NCI-H345 treated with DMSO at 0.1 percent for 48 hours (cell line): Measurements from ENCODE around the gene NBEA.
"Not testable (repeated sequence)": the region's sequence is repeated elsewhere in the genome, so short reads cannot be mapped to it uniquely, and the experiment has no call there.

ENCODE experiments used
- DNase-seq: peaks from one replicate; lab custom pipeline; 2025; ENCODE audit not compliant: unreplicated experiment; lab: John Stamatoyannopoulos, UW

Gene NBEA

DNA sequence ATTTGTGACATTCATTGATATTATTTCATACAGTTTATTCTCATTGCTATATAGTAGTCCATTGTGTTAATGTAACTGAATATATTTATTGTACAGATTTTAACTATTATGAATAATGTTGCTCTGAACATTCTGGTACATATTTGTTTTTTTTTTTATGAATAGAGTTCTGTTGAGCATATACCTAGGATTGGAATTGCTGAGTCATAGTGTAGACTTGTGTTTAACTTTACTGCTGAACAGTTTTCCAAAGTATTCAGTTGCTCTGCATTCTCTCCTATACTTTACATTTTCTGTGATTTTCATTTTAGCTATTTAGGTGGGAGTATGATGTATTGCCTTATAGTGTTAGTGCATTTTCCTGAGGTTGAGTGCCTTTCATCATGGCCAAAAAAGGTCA, 436.9 kb downstream of the NBEA start:
- DNase-seq = no peak

GRCh38 chr13:35379663-35380062, 437.6 kb downstream of the NBEA start:
- no peak for DNase-seq

DNA sequence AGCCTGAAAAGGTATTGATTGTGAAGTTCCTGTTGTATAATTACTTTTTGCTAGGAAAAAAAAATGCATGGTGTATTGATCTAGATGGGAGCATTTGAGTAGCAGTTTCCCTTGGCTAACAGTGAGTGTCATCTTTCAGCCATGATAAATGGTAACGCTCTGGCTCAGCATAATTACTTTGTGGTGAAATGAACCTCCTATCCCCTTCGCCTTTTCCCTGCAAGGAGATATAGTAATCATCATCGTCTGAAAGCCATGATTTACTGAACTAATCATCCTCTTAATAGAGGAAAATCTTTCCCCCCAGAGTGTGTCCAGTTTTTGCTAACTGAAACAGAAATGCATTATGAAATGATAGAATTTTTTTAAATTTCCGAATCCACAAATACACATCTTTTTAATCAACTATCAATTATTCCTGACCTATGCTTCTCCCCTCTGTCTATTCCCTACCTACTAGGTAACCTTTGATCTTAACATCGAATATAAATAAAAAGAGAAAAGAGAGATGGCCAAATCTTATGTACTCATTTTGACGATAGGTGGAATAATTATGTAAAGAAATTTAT, 445.7 kb downstream of the NBEA start:
- DNase-seq = no peak

- no peak for DNase-seq
Measured at GRCh38 chr13:35388441-35389355, 446.6 kb downstream of the NBEA start.

GRCh38 chr13:35389535-35389934, 447.5 kb downstream of the NBEA start:
- no peak for DNase-seq

GRCh38 chr13:35392768-35393167, 450.7 kb downstream of the NBEA start:
- no peak for DNase-seq

DNA sequence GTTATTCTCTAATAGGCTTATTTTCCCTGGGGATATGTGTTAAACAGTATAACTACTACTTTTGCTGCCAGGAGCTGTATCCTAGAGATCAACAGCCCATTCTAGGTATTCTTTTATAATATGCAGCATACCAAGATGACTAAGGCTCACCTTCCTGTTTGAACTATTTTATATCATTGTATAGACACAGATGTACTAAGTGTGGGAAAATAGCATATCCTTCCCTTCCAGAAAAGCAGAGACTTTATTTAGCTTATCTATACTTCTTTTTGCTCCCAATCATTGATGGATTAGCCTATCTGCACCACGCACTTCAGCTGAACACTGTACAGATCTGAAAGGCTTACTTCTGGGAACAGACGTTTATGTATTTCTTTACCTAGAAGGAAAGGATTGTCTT, 451.8 kb downstream of the NBEA start:
- no peak for DNase-seq

GRCh38 chr13:35408285-35408684, 466.2 kb downstream of the NBEA start:
- DNase-seq = not testable (repeated sequence)

DNA sequence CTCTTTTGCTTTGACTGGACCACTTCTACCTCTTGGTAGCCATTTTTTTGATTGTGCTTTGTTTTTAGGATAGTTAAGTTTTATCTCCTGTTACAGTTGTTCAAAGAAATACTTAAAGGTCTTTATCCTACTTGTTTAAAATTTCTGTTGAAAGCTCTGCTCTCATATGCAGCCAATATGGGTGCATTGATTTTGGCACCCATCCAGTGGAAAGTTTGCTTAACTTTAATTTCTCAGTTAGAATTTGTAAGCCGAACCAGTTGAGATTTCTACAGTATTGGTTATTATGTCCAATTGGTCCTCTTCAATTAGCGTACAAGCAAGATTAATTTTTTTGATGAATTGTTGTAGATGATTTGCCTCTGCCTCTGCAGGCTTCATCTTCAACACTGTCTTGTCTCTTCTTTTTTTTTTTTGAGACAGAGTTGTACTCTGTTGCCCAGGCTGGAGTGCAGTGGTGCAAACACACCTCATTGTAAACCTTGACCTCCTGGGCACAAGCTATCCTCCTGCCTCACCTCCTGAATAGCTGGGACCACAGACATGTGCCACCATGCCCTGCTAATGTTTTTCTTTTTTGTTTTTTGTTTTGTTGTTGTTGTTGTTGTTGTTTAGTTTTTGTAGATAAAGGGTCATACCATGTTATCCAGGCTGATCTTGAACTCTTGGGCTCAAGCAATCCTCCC, 469.1 kb downstream of the NBEA start:
- no peak for DNase-seq

- DNase-seq = no peak
Measured at GRCh38 chr13:35448465-35448864, 506.4 kb downstream of the NBEA start.

- DNase-seq = no peak
Measured at GRCh38 chr13:35449821-35450220, 507.8 kb downstream of the NBEA start.

DNA sequence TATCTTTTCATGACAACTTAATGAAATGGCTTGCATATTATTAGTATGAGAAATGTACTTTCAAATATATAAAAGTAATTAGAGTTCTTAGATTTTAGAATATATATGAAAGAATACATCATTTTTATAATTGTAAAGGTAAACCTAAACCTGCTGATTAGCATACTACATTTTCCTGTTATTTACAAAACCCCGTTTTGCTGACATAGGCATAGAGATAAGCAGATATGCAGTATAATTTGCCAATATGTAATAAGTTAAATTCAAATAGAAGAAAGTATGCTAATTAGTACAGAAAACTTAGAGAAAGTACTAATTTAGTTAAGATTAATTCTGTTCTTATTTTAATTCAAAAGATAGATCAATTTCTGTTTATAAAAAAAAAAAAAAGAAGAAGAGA, 513.0 kb downstream of the NBEA start:
- no peak for DNase-seq

GRCh38 chr13:35457258-35457657, 515.2 kb downstream of the NBEA start:
- no peak for DNase-seq

DNA sequence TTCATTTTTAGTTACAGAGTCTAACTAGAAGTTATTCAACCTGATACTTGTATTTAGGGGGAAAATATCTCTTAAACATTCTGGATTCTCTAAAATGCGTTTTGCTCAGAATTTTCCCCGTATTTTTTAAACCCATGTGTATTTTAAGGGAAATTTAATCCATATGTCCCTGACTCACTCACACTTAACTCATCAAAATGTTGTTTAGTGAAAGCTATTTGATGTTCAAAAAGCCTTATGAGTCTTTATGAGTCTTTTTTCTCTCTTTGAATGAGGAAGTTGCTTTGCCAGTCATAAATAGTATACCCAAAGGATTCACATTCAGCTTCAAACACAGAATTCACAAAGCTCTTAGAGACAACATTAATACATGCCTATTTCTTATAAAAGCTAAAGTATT, 518.0 kb downstream of the NBEA start:
- no peak for DNase-seq

- no peak for DNase-seq
Measured at GRCh38 chr13:35465371-35465770, 523.3 kb downstream of the NBEA start.

GRCh38 chr13:35468195-35468594, 526.1 kb downstream of the NBEA start:
- no peak for DNase-seq

DNA sequence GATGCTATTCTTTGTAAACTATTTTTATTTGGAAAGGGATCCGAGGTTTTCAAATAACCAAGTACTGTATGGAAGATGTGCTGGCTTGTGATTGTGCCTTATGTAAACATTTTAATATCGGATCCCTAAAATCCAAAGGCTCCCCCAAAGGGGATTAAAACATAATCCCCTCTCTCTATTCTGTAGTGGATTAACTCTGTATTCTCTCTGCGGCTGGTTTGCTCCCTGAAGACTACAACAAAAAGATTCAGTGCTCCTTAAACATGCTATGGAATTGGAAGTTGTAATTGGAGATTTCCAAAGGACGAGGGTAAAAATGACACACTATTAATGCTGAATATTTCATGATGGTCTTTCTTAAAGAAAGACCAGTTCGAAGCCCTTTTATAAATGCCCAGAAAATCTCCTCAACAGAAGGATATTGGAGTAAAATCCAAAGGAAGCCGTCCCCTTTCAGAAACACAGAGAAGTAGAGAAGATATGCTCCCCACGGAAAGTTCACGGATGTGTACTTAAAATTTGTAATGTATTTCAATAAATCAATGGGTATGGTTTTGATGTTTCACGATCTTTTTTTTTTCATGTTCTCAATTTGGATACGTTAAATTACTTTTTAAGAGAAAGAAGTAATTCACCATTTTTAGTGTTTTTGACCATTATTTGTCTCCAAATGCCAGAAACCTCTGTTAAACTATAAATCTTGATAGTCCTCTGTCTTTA, 527.9 kb downstream of the NBEA start:
- no peak for DNase-seq

DNA sequence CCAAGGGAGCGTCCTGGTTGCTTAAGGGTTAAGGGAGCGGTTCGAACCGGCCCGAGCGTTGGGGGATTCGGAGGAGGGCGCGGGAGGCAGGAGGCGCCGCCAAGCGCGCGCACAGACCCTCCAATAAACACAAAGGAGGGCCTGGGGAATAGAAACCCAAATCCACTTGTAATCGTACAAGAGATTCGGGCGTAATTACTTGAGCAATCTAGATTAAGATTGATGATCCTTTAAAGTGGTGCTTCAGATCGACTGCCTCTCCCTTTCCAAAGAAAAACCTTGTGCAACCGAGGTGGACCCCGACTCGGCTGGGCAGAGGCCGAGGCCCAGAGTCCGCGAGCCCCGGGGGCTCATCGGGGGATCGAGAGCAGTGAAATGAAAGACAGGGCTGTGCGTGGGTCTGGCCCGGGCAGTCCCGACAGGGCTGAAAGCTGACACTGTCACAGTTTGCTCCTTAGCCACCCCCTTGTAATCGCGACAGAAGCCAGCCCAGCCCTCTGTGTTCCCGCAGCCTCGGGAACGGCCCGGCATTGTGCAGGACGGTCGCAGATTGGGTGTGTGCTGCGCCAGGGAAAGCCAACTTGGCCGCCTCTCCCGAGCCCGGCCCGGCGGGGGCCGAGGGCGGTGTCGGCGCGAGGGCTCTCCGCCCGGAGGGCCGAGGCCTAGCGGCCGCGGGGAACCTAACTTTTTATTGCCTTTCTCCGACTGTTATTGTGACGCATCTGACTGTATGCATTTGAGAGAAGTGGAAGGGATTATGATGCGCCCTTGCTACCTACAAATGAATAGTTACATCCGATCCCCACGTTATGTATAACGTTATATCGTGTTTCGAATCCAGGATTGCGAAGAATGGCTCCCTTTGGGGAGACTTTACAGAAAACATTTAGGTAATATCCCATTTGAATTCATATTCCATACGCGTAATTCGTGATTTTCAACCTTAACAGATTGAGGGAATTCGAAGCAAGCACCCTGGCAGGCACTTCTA, 528.9 kb downstream of the NBEA start:
- no peak for DNase-seq

- DNase-seq = no peak
Measured at GRCh38 chr13:35471706-35472322, 529.7 kb downstream of the NBEA start.
